ENCODE results near the gene TRIM28. TPM values are rescaled to one million over a fixed set of nuclear protein-coding genes. Genes with fewer than 3 reads are reported as not detected.
A peak's percentile ranks its signal among the peaks of the same experiment; 100 is the strongest.

Gene TRIM28
- total RNA-seq, 1 experiment from 2014 or later = 418 TPM

DNA sequence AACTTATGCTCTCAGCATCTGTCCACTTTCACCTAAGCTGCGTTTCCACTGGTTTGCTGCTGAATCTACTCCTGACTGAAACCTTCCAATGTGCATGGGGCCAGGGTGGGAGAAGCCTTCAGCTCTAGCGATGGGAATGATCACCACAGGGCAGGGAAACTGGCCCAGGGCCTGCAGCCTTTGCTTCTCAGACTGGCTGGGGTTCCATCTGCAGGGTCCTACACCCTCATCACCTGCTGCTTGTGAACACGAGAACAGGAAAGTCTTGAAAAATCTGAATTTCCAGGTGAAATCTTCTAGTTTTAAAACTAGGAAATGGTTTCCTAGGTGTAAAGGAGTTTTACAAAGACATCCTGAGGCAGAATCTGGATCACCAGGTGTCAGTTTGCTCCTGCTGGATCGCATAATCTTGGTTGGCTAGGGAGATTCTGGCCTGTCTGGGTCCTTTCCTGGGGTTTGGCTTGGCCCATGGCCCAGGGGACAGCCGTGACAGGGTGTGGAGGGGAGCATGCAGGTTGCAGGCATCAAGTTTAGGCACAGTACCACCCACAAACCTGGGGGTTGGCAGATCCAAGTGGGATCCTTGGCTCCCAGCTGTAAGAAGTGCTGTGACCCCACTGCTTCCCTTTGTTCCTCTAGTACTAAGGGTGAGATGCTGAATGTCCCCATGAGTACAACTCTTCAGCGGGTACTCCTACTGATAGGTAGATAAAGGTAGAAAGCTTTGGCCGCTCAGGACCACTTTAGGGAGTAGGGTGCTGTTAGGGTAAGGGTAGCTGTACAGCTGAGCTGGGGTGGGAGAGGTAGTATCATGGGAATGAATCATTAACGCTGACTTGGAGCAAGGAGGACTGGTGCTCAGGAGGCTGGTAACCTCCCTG, 16.4 kb downstream of the TRIM28 start:
- no peak for DNase-seq (ENCODE audit: low read depth)

DNA sequence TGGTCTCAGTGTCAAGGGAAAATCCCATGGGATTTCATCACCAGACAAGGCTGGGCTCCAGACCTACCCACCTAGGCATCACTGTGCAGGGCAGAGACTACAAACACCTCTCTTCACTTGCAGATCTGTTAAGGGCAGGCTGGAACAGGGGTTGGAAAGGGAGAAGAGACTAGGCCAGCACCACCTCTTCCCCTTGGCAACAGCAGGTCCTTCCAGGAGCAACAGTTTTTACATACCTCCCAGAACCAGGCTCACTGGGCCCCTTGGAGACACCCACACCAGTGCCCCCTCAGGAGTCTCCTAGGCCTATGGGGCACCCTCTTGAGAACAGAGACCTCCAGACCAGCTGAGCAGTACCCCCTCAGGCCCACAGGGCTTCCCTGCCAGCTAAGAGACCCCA, 17.1 kb downstream of the TRIM28 start:
- DNase-seq (ENCODE audit: low read depth) = no peak

GRCh38 chr19:58561373-58562121, 17.7 kb downstream of the TRIM28 start:
- DNase-seq (ENCODE audit: low read depth) = no peak

DNA sequence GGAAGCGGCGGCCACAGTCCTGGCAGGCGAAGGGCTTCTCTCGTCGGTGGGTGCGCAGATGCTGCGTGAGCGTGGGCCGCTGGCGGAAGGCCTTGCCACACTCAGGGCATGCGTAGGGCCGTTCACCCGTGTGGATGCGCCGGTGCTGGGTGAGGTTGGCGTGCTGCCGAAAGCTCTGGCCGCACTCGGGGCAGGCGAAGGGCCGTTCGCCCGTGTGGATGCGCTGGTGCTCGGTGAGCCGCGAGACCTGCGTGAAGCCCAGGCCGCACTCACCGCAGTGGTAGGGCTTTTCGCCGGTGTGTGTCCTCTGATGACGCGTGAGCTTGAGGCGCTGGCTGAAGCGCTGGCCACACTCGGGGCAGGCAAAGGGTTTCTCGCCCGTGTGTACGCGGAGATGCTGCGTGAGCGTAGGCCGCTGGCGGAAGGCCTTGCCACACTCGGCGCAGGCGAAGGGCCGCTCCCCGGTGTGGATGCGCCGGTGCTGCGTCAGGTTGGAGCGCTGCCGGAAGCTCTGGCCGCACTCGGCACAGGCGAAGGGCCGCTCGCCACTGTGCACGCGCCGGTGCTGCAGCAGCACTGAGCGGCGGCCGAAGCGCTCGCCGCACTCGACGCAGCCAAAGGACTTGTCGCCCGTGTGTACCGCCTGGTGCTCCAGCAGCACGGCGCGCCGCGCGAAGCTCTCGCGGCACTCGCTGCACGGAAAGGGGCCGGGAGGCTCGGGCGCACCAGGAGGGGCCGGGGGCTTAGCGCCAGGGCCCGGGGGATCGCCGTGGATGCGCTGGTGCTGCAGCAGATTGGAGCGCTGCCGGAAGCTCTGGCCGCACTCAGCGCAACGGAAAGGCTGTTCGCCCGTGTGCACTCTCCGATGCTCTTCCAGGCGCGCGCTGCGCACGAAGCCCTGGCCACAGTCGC, 18.5 kb downstream of the TRIM28 start:
- peak; percentile 12 for DNase-seq (ENCODE audit: low read depth)

GRCh38 chr19:58563034-58563573, 19.2 kb downstream of the TRIM28 start:
- no peak for DNase-seq (ENCODE audit: low read depth)

GRCh38 chr19:58563823-58564222, 20.0 kb downstream of the TRIM28 start:
- DNase-seq (ENCODE audit: low read depth) = no peak

- no peak for DNase-seq (ENCODE audit: low read depth)
Measured at GRCh38 chr19:58566989-58567388, 23.1 kb downstream of the TRIM28 start.

GRCh38 chr19:58568453-58569130, 24.7 kb downstream of the TRIM28 start:
- no peak for DNase-seq (ENCODE audit: low read depth)

DNA sequence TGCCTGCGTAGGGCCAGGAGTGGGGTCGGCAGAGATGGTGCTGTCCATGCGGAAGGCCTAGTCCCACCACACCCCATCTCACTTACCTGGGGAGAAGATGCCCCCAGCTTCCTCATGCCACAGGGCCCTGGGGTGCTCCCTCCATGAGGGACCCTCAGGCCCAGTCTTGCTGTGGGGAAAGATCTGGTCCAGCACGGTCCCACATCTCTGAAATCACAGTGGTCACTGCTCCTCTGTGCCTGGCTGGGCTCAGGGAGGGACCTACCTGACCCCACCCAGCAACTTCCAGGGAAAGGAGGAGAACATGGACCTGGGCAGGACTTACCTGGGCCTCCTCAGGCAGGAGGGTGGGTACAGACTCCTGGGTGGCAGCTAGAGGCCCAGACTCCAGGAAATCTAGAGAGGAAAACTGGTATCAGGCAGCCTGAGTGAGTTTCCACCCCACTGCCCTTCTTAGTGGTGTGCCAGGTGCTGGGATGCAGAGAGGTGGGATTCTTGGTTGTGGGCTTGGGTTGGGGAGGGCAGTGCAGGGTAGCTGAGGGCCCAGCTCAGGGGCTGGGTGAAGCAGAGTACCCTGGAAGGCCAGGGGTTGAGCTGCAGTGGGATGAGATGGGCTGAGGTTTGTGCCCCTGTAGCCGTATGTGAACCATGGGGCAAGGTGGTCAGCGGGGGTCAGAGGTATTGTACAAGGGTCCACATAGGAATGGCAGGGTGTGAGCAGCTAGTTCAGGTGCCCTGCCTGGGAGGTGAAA, 25.5 kb downstream of the TRIM28 start:
- DNase-seq (ENCODE audit: low read depth) = no peak

DNA sequence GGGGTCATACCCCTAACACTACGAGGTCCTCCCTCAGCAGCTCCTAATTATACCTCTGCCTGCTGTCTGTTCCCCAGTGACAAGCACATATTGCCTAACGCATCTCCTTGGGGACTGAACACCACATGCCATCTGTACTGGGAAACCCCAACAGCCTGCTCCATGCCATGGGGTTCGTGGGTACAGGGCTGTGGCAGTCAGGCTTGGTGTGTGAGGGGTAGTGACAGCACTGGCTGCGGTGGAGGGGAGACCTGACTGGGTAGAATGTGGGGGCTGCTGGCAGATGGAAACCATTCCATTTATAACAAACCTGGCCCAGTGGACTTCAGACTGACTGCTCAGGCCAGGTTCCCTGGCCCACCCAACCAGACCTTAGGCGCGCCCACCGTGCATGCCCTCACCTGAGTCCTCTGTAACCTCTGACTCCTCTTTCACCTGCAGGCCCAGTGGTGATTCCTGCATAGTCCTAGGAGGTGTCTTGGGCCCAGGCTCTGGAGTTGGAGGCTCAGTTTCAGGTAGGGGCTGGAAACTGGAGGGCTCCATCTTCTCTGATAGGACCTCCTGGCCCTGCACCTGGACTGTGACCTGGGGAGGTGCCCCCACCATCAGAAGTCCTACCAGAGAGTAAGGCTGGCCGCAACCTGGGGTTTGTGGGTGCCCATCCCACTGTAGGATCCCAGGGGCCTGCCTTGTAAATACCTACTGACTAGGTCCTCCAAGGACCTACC, 26.2 kb downstream of the TRIM28 start:
- no peak for DNase-seq (ENCODE audit: low read depth)

- DNase-seq (ENCODE audit: low read depth) = no peak
Measured at GRCh38 chr19:58570770-58571574, 27.1 kb downstream of the TRIM28 start.

- no peak for DNase-seq (ENCODE audit: low read depth)
Measured at GRCh38 chr19:58571575-58571947, 27.7 kb downstream of the TRIM28 start.

- DNase-seq (ENCODE audit: low read depth) = no peak
Measured at GRCh38 chr19:58572026-58572817, 28.4 kb downstream of the TRIM28 start.

DNA sequence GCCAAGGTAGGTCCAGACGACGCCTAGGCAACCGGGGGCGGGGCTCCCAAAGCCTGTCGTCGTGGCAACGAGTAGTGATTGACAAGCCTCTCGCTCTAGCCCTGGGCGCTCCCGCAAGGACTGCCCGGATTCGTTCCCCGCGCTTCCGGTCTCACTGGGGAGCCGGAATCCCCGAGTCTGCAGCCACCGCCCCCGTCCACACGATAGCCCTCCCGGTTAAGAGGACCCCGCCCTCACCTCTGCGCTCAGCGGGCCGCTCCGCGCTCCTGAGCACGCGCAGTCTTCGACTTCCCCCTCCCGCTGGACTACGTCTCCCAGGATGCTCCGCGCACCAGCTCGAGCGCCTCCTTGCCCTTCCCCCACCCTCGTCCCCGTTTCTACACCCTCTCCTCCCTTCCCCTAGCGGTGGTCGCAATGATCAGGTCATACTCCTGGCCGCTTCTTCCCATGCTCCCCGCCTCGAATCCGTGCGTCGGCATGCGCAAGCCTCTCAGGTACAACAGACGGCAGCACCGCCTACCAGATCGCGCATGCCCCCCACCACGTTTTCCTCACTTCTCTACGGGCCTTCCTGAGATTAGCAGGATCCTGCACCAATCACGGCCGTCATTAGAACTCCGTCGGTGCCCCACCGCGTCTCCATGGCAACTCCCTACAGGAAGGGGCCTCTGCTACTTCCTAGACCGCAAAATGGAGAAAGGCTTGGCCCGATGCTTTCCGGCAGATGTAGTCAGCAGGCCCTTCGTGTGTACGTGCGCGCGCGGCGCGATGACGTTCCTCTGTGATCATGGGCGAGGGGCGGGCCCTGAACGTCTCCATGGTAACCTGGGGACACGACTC, 29.2 kb downstream of the TRIM28 start, which contains the start of gene MZF1:
Gene MZF1 (minus strand): TSS at position 518 of the 840 bp plus-strand sequence. CDS start 1,946 bp downstream, outside the sequence.
- peak; percentile 100 for DNase-seq (ENCODE audit: low read depth)

GRCh38 chr19:58573658-58574164, 29.8 kb downstream of the TRIM28 start:
- DNase-seq (ENCODE audit: low read depth) = no peak
